PC-9 (cell line): ENCODE measurements around the gene DAAM1. TPM values are rescaled to one million over a fixed set of nuclear protein-coding genes. Genes with fewer than 3 reads are reported as not detected.

Source experiments
- BruUV-seq: library from RNA; stranded (reverse); fragments of 400-500 nt; replicated peaks from 2 replicates; lab custom pipeline; 2021; lab: Mats Ljungman, UMichigan
- CTCF ChIA-PET: fragments of 300-600 bp; sonication (Branson Sonifier 250); formaldehyde crosslinking; loops from one replicate; lab custom pipeline; 2022; ENCODE audit warnings: antibody characterized with exemption; lab: Charles Lee
- POLR2A ChIA-PET: fragments of 300-600 bp; sonication (Branson Sonifier 250); formaldehyde crosslinking; loops from one replicate; lab custom pipeline; 2022; ENCODE audit warnings: antibody characterized with exemption; ENCODE audit not compliant: unreplicated experiment; lab: Charles Lee
- DNase-seq, 2 experiments: peaks; one replicate each; pipeline versions ENCODE4 v3.0.0 to v3.0.0-alpha.2; 2015 to 2022; ENCODE audit warnings: mixed read lengths in 1 of 2
- H2AFZ ChIP-seq: fragments of 200-600 bp; sonication (generic); 2 replicates; pipeline ENCODE4 v1.8.1; 2017; ENCODE audit warnings: antibody characterized with exemption
- H3F3A ChIP-seq: fragments of 200-600 bp; sonication (generic); 2 replicates; pipeline ENCODE4 v1.8.1; 2017; ENCODE audit warnings: antibody characterized with exemption, mild to moderate bottlenecking, low read depth; ENCODE audit not compliant: insufficient read depth
- H3K27ac ChIP-seq: fragments of 200-600 bp; sonication (generic); 2 replicates; pipeline ENCODE4 v1.6.1; 2016; ENCODE audit warnings: mixed run types
- H3K27me3 ChIP-seq: fragments of 200-600 bp; sonication (generic); 2 replicates; pipeline ENCODE4 v1.6.1; 2016; ENCODE audit warnings: low read depth, mixed run types; ENCODE audit not compliant: insufficient read depth
- H3K36me3 ChIP-seq: fragments of 200-600 bp; sonication (generic); 2 replicates; pipeline ENCODE4 v1.6.1; 2016; ENCODE audit warnings: low read depth, mixed run types
- H3K4me1 ChIP-seq: fragments of 200-600 bp; sonication (generic); replicated peaks from 2 replicates; pipeline ENCODE4 v1.6.1; 2016; ENCODE audit warnings: mixed run types; ENCODE audit not compliant: insufficient read depth
- H3K4me2 ChIP-seq: fragments of 200-600 bp; sonication (generic); 2 replicates; pipeline ENCODE4 v1.6.1; 2017; ENCODE audit warnings: mixed run types
- H3K4me3 ChIP-seq: fragments of 200-600 bp; sonication (generic); 2 replicates; pipeline ENCODE4 v1.6.1; 2016; ENCODE audit warnings: mixed run types
- H3K79me2 ChIP-seq: fragments of 200-600 bp; sonication (generic); 2 replicates; pipeline ENCODE4 v1.6.1; 2017; ENCODE audit warnings: low read depth, mixed run types
- H3K9me2 ChIP-seq: fragments of 200-600 bp; sonication (generic); 2 replicates; pipeline ENCODE4 v1.8.1; 2017; ENCODE audit warnings: mild to moderate bottlenecking; ENCODE audit not compliant: insufficient read depth
- H3K9me3 ChIP-seq: fragments of 200-600 bp; sonication (generic); 2 replicates; pipeline ENCODE4 v1.8.1; 2016; ENCODE audit warnings: low read depth; ENCODE audit not compliant: insufficient read depth
- H4K20me1 ChIP-seq: fragments of 200-600 bp; sonication (generic); 2 replicates; pipeline ENCODE4 v1.8.1; 2017; ENCODE audit not compliant: insufficient read depth
- EZH2 ChIP-seq: fragments of 200-600 bp; sonication (generic); IDR thresholded peaks from 2 replicates; pipeline ENCODE4 v1.8.0; 2017; ENCODE audit warnings: antibody characterized with exemption, low read depth
- intact Hi-C: fragments of 100-400 bp; cut with micrococcal nuclease; formaldehyde crosslinking; loops from one replicate; pipeline ENCODE4 v1.10.0; 2022; ENCODE audit not compliant: unreplicated experiment
- total RNA-seq: library from RNA; stranded (reverse); gene quantifications from 2 replicates; pipeline ENCODE4 v1.2.3, GENCODE V29; 2021
- TF ChIP-seq, protein P1 (sequence below): fragments of 200-600 bp; sonication (generic); conservative IDR thresholded peaks from 2 replicates; pipeline ENCODE4 v1.6.1; 2017; ENCODE audit warnings: mixed run types, antibody characterized with exemption, mild to moderate bottlenecking, moderate library complexity

Gene DAAM1
- total RNA-seq, 1 experiment from 2014 or later = 70.7 TPM

DNA sequence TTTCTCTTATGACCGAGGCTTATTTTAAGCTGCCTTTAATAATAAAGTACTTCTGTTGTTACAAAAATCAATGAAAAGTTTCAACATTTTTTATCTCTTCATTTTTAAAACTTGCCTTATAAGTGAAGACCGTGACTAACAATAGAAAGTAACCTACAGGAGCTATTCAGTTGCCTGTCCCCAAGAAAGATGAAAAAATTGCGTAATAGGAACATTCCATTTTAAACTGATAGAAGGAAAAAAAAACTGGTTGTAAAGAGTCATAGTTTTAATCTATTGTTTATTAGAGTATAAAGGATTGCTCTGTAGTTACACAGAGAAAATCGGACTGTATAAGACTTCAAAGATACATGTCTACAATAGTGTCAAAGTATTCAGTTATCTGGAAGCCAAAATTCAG lies 83.3 kb downstream of the DAAM1 start:
- CTCF ChIA-PET = no interaction called here
- H3K9me3 ChIP-seq = no peaks in the 10 kb centered on the region
- no peaks in the 10 kb centered on the region for H3K27me3 ChIP-seq
- H2AFZ ChIP-seq = no peak overlapping the region
- DNase-seq = no peak
- 0 out of 2 replicates have a peak overlapping the region, but pooled peaks have one; percentile 16 for H3K27ac ChIP-seq
- H3K36me3 ChIP-seq = no peaks in the 10 kb centered on the region
- no peaks in the 10 kb centered on the region for H4K20me1 ChIP-seq
- BruUV-seq = no TSS peak
- H3K4me3 ChIP-seq = no peak overlapping the region
- TF ChIP-seq, protein P1, sequence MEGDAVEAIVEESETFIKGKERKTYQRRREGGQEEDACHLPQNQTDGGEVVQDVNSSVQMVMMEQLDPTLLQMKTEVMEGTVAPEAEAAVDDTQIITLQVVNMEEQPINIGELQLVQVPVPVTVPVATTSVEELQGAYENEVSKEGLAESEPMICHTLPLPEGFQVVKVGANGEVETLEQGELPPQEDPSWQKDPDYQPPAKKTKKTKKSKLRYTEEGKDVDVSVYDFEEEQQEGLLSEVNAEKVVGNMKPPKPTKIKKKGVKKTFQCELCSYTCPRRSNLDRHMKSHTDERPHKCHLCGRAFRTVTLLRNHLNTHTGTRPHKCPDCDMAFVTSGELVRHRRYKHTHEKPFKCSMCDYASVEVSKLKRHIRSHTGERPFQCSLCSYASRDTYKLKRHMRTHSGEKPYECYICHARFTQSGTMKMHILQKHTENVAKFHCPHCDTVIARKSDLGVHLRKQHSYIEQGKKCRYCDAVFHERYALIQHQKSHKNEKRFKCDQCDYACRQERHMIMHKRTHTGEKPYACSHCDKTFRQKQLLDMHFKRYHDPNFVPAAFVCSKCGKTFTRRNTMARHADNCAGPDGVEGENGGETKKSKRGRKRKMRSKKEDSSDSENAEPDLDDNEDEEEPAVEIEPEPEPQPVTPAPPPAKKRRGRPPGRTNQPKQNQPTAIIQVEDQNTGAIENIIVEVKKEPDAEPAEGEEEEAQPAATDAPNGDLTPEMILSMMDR = no peak
- no peak for TF ChIP-seq EZH2
- H3F3A ChIP-seq = peaks cover 23% of the 10 kb centered on the region
- POLR2A ChIA-PET = interaction anchor here (0.6 to 0.7 kb wide), 2 partner anchors 90 to 103 kb away, joined by 4 read pairs; no protein-coding TSS in a partner anchor
- H3K9me2 ChIP-seq = no peaks in the 10 kb centered on the region
- H3K79me2 ChIP-seq = peaks cover 5% of the 10 kb centered on the region; the same call in 1 of the 2 replicates
- H3K4me1 ChIP-seq = peaks cover 37% of the 10 kb centered on the region
- H3K4me2 ChIP-seq = no peak overlapping the region
- intact Hi-C loops = loop anchor here (2.0 to 10.0 kb wide), 2 partner anchors 83 to 147 kb away; partner anchors contain the start of gene DAAM1

DNA sequence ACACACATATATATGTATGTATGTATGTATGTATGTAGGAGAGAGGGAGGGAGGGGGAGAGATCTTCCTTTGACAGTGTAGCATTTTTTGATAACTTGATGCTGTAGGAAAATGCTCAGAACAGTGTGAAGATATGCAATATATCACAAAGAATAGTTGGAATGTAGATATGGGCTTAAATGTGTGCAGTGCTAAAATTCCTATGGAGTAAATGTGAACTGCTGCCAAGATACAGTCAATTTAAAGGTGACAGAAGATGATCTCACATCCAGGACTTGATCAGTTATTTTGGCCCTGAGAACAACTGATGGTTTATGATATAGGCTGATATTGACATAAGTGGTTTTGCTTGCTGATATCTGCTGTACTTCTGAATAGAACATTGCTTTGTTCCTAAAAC lies 84.2 kb downstream of the DAAM1 start:
- Histone ChIP-seq H3F3A (peaks cover 24% of the 10 kb centered on the region), H3K27me3 (no peaks in the 10 kb centered on the region), H3K27ac (no peak overlapping the region), H2AFZ (no peak overlapping the region), H3K79me2 (peaks cover 9% of the 10 kb centered on the region; the same call in 1 of the 2 replicates), H3K4me1 (peaks cover 40% of the 10 kb centered on the region), H3K36me3 (no peaks in the 10 kb centered on the region), H3K4me2 (no peak overlapping the region), H4K20me1 (no peaks in the 10 kb centered on the region), H3K9me2 (no peaks in the 10 kb centered on the region), H3K9me3 (no peaks in the 10 kb centered on the region), H3K4me3 (no peak overlapping the region)
- ChIA-PET POLR2A (interaction anchor here (0.8 kb wide), 1 partner anchor 34 kb away, joined by 3 read pairs; no protein-coding TSS in a partner anchor), CTCF (no interaction called here)
- intact Hi-C loops = loop anchor here (10.0 kb wide), 1 partner anchor 148 kb away; no protein-coding TSS in a partner anchor
- TF ChIP-seq EZH2 = no peak
- TF ChIP-seq, protein P1 = no peak
- no peak for DNase-seq
- no TSS peak for BruUV-seq

DNA sequence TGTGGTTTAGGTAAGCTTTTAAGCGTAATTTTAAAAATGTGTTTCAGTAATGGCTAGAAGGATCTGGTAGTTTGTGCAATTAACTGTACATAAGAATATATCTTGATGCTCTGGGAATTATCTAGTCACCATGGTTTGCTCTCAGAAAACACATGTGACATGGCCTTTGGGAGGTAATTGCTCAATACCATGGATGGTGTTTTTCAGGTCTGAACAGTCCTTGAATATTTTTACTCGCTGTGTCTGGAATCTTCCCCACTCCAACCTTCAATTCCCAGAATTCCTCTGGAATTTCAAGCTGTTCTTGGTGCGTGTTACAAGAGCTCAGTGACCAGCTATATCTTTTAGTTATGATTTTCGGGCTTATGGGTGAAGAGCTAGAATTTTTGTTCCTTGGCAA lies 85.3 kb downstream of the DAAM1 start:
- H3K27ac ChIP-seq = no peak overlapping the region
- no peaks in the 10 kb centered on the region for H3K36me3 ChIP-seq
- ChIA-PET CTCF (no interaction called here), POLR2A (interaction anchor here (0.6 kb wide), 1 partner anchor 9 kb away, joined by 5 read pairs; no protein-coding TSS in a partner anchor)
- H3K9me3 ChIP-seq = no peaks in the 10 kb centered on the region
- H3K27me3 ChIP-seq = no peaks in the 10 kb centered on the region
- no peak for DNase-seq
- no peaks in the 10 kb centered on the region for H4K20me1 ChIP-seq
- no peaks in the 10 kb centered on the region for H3K9me2 ChIP-seq
- H3K4me3 ChIP-seq = no peak overlapping the region
- H3K4me1 ChIP-seq = peaks cover 50% of the 10 kb centered on the region
- intact Hi-C loops = loop anchor here (2.0 to 10.0 kb wide), 2 partner anchors 69 to 149 kb away; no protein-coding TSS in a partner anchor
- TF ChIP-seq, protein P1 = no peak
- no peak for TF ChIP-seq EZH2
- H3F3A ChIP-seq = peaks cover 28% of the 10 kb centered on the region
- no peak overlapping the region for H3K4me2 ChIP-seq
- H3K79me2 ChIP-seq = peaks cover 9% of the 10 kb centered on the region; the same call in 1 of the 2 replicates
- no peak overlapping the region for H2AFZ ChIP-seq
- no TSS peak for BruUV-seq
